PC-3 (cell line): Measurements from ENCODE around the gene LSM3.

ENCODE experiments used
- CTCF ChIP-seq: fragments of 300-600 bp; sonication (generic); conservative IDR thresholded peaks from 2 replicates; pipeline ENCODE4 v1.5.1; 2017; ENCODE audit warnings: antibody characterized with exemption, low read depth, mild to moderate bottlenecking, low read length
- EZH2 ChIP-seq: fragments of 300-600 bp; sonication (generic); IDR thresholded peaks from one replicate; pipeline ENCODE4 v1.6.1; 2017; ENCODE audit warnings: antibody characterized with exemption, mild to moderate bottlenecking, low read length; ENCODE audit not compliant: unreplicated experiment
- EZH2phosphoT487 ChIP-seq: fragments of 300-600 bp; sonication (generic); IDR thresholded peaks from 2 replicates; pipeline ENCODE4 v1.6.1; 2018; ENCODE audit warnings: mild to moderate bottlenecking, antibody characterized with exemption, low read length, borderline replicate concordance

- TF ChIP-seq CTCF = no peak
- no peak for TF ChIP-seq EZH2phosphoT487
- no peak for TF ChIP-seq EZH2
Observed at GRCh38 chr3:14200841-14201240, 22.2 kb downstream of the LSM3 start.
